GM21723 (cell line): ENCODE data around the gene CORT.
"Not testable (repeated sequence)": the region's sequence is repeated elsewhere in the genome, so short reads cannot be mapped to it uniquely, and the experiment has no call there.

Source experiments
- ATAC-seq: cut with Tn5 transposase; IDR thresholded peaks from one replicate; pipeline ENCODE4 v1.9.1; 2021; ENCODE audit warnings: mild to moderate bottlenecking, moderate library complexity; ENCODE audit not compliant: unreplicated experiment

CORT gene

GRCh38 chr1:10474309-10474612 is 24.4 kb downstream of the CORT start:
- not testable (repeated sequence) for ATAC-seq

GRCh38 chr1:10474613-10475507 is 25.0 kb downstream of the CORT start, which contains the start of gene PEX14:
Gene PEX14, plus strand, starts transcription at chr1:10474950. Its CDS starts 17 bp downstream, at chr1:10474967.
- ATAC-seq, result peak; percentile 64

GRCh38 chr1:10475510-10475909 is 25.7 kb downstream of the CORT start:
- no peak for ATAC-seq

GRCh38 chr1:10479296-10479695 is 29.5 kb downstream of the CORT start:
- no peak for ATAC-seq

- ATAC-seq, result no peak
Measured at GRCh38 chr1:10480614-10481013, 30.8 kb downstream of the CORT start.

- no peak for ATAC-seq
Measured at GRCh38 chr1:10484521-10484920, 34.7 kb downstream of the CORT start.

GRCh38 chr1:10489291-10490055 is 39.6 kb downstream of the CORT start:
- no peak for ATAC-seq

GRCh38 chr1:10490286-10490970 is 40.6 kb downstream of the CORT start:
- no peak for ATAC-seq

- ATAC-seq, result no peak
Measured at GRCh38 chr1:10494418-10494753, 44.6 kb downstream of the CORT start.

GRCh38 chr1:10494754-10495474 is 45.1 kb downstream of the CORT start:
- peak; percentile 79 for ATAC-seq

GRCh38 chr1:10495475-10495817 is 45.6 kb downstream of the CORT start:
- no peak for ATAC-seq

GRCh38 chr1:10495952-10496351 is 46.1 kb downstream of the CORT start:
- no peak for ATAC-seq

- ATAC-seq, result no peak
Measured at GRCh38 chr1:10497109-10497508, 47.3 kb downstream of the CORT start.

- ATAC-seq, result no peak
Measured at GRCh38 chr1:10498231-10498630, 48.4 kb downstream of the CORT start.
